Right lobe of liver (tissue), 4 donors: Measurements from ENCODE around the gene SCAANT1.

Source experiments
- CTCF ChIP-seq, 4 donors: fragments of 200-600 bp in 3 of 4; fragments of 450-650 bp in 1 of 4; IDR thresholded peaks; one replicate each; pipeline versions ENCODE4 v1.5.1 to v1.8.0; 2016 to 2022; ENCODE audit warnings: antibody characterized with exemption in 4 of 4, mild to moderate bottlenecking in 2 of 4
- POLR2A ChIP-seq: fragments of 450-650 bp; IDR thresholded peaks from one replicate; pipeline ENCODE4 v1.6.1; 2017; ENCODE audit warnings: antibody characterized with exemption, mild to moderate bottlenecking
- donor health status: DM: no; HTN: no; CAD: no.
- donor health status: DM: no; HTN: no; CAD: no.
- donor health status: DM: no; HTN: yes; CAD: no.

GRCh38 chr3:63920001-63920400, 7.8 kb upstream of the SCAANT1 start:
- no peak for TF ChIP-seq CTCF (IDR thresholded peaks at IDR 0.05)
- TF ChIP-seq POLR2A: no peak
